GM12878 (cell line): ENCODE measurements around the gene IER3. TPM values are rescaled to one million over a fixed set of nuclear protein-coding genes. Genes with fewer than 3 reads are reported as not detected.

ENCODE experiments used
- ASH2L ChIP-seq: fragments of 300-600, 200-600 bp; sonication (generic); IDR thresholded peaks from 2 replicates; pipeline ENCODE4 v1.6.1; 2017; ENCODE audit warnings: low read depth, mild to moderate bottlenecking, borderline replicate concordance
- BCL11A ChIP-seq: IDR thresholded peaks from 2 replicates; pipeline ENCODE4 v1.6.1; 2011; ENCODE audit warnings: low read depth, low read length
- CHD1 ChIP-seq: IDR thresholded peaks from 2 replicates; pipeline ENCODE4 v1.6.1; 2012; ENCODE audit warnings: low read depth, low read length, improper control_type of control experiment
- FOS ChIP-seq: IDR thresholded peaks from 3 replicates; pipeline ENCODE4 v1.6.1; 2011; ENCODE audit warnings: borderline replicate concordance; ENCODE audit not compliant: insufficient read length; ENCODE audit errors: extremely low read depth
- HCFC1 ChIP-seq: fragments of 150-350 bp; IDR thresholded peaks from 2 replicates; pipeline ENCODE4 v1.6.1; 2014; ENCODE audit warnings: low read length
- HDAC6 ChIP-seq: fragments of 200-600 bp; sonication (generic); IDR thresholded peaks from one replicate; pipeline ENCODE4 v1.8.0; 2017; ENCODE audit warnings: antibody characterized with exemption; ENCODE audit not compliant: unreplicated experiment
- HDGF ChIP-seq: fragments of 450-650 bp; IDR thresholded peaks from 2 replicates; pipeline ENCODE4 v1.6.1; 2016; ENCODE audit warnings: antibody characterized with exemption
- JUND ChIP-seq: IDR thresholded peaks from 2 replicates; pipeline ENCODE4 v1.6.1; 2012; ENCODE audit warnings: low read depth, mild to moderate bottlenecking, low read length, improper control_type of control experiment, moderate library complexity
- KAT2A ChIP-seq: conservative IDR thresholded peaks from 2 replicates; pipeline ENCODE4 v1.6.1; 2011; ENCODE audit warnings: low read depth, low read length; ENCODE audit not compliant: control insufficient read depth
- MXI1 ChIP-seq: fragments of 150-350 bp; IDR thresholded peaks from 2 replicates; pipeline ENCODE4 v1.6.1; 2011; ENCODE audit warnings: low read depth, mild to moderate bottlenecking, inconsistent platforms, low read length, improper control_type of control experiment
- RAD21 ChIP-seq: IDR thresholded peaks from 2 replicates; pipeline ENCODE4 v1.6.1; 2011; ENCODE audit warnings: mild to moderate bottlenecking, low read depth, low read length, moderate library complexity; ENCODE audit not compliant: insufficient read depth
- RB1 ChIP-seq: fragments of 450-650 bp; formaldehyde crosslinking; IDR thresholded peaks from 2 replicates; pipeline ENCODE4 v1.6.1; 2017; ENCODE audit warnings: mild to moderate bottlenecking, borderline replicate concordance
- RBBP5 ChIP-seq: fragments of 200-600 bp; sonication (generic); conservative IDR thresholded peaks from 2 replicates; pipeline ENCODE4 v1.6.1; 2016
- TBL1XR1 ChIP-seq: IDR thresholded peaks from 2 replicates; pipeline ENCODE4 v1.6.1; 2012; ENCODE audit warnings: low read depth, low read length, improper control_type of control experiment
- ZNF274 ChIP-seq: IDR thresholded peaks from one replicate; pipeline ENCODE4 v1.8.0; 2011; ENCODE audit not compliant: insufficient read length, insufficient read depth
- ZNF622 ChIP-seq: fragments of 450-650 bp; IDR thresholded peaks from 2 replicates; pipeline ENCODE4 v1.6.1; 2017; ENCODE audit warnings: mild to moderate bottlenecking, inconsistent platforms
- polyA plus RNA-seq, 11 experiments: library from polyadenylated mRNA; depleted of rRNA in 4 of 11; unstranded in 6 of 11; stranded (reverse) in 5 of 11; fragments of >200 nt; fragmentation: Nextera tagmentation in 4 of 11; fragmentation: Illumina TruSeq in 1 of 11; extraction: Ambion mirVana in 4 of 11; extraction: Trizol in 1 of 11; gene quantifications; 1 replicate in 1 of 11; 2 replicates in 10 of 11; pipeline versions ENCODE4 v1.2.1 to v1.2.3, GENCODE V29; 2011 to 2016; ENCODE audit warnings: inconsistent platforms in 2 of 11, missing spikeins in 2 of 11, low read depth in 1 of 11
- total RNA-seq, 4 experiments: library from RNA; depleted of rRNA in 3 of 4; stranded (reverse); fragments of >200 nt in 3 of 4; fragmentation: Illumina TruSeq in 1 of 4; extraction: Trizol in 1 of 4; gene quantifications; 2 replicates each; pipeline versions ENCODE4 v1.2.1 to v1.2.3, GENCODE V29; 2013 to 2021
- TF ChIP-seq, protein P1 (sequence below): fragments of 450-650 bp; IDR thresholded peaks from 2 replicates; pipeline ENCODE4 v1.6.1; 2017; ENCODE audit warnings: mild to moderate bottlenecking
- TF ChIP-seq, protein P2 (sequence below): IDR thresholded peaks from 2 replicates; pipeline ENCODE4 v1.6.1; 2012; ENCODE audit warnings: low read length, inconsistent platforms
- TF ChIP-seq, protein P3 (sequence below): fragments of 450-650 bp; formaldehyde crosslinking; IDR thresholded peaks from 2 replicates; pipeline ENCODE4 v1.5.0; 2022; ENCODE audit warnings: mild to moderate bottlenecking, missing genetic modification characterization
- TF ChIP-seq, protein P4 (sequence below): fragments of 450-650 bp; IDR thresholded peaks from 2 replicates; pipeline ENCODE4 v1.6.1; 2017; ENCODE audit warnings: mild to moderate bottlenecking, low read depth, inconsistent platforms; ENCODE audit not compliant: poor library complexity, severe bottlenecking

Gene IER3
- total and polyA plus RNA-seq, 10 of the 15 experiments (the other 5 are each of a cell fraction or from before 2014, with no cell fraction given), result 1.9 to 100 (median 32.3) TPM

DNA sequence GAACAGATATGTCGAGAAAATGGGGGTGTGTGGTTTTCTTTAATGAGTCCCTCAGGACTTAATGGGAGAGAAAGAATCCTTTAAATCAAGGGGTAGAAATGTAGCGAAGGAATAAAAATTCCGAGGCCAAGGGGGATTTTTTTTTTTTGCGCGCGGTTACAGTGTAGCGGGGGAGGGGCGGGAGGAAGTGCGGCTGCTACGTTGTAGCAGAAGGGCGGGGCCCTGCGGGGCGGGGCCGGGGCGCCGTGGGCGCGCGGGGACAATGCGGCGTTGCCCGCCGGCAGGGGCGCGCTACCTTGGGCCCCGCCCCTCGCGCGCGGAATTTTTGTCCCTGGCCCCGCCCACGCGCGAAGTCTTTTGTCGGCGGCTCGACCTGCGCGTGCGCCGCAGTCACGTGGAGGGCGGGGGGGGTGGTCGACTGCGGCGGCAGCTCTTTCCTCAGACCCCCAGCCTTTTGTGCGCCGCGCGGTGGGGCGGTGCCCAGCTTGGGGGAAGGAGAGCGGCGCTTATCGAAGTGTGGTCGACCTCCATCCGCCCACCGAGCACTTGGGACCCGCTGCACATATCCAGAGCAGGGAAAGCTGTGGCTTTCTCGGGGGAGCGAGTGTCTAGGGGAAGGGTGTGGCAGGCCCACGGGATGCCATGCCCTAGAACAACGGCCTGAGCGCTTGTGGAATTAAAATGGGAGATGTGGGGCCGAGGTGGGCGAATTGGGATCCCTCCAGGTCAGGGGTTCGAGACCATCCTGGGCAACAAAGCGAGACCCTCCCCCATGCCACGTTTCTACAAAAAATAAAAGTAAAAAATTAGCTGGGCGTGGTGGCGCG is 22.9 kb downstream of the IER3 start (continued):
- TF ChIP-seq, protein P1, sequence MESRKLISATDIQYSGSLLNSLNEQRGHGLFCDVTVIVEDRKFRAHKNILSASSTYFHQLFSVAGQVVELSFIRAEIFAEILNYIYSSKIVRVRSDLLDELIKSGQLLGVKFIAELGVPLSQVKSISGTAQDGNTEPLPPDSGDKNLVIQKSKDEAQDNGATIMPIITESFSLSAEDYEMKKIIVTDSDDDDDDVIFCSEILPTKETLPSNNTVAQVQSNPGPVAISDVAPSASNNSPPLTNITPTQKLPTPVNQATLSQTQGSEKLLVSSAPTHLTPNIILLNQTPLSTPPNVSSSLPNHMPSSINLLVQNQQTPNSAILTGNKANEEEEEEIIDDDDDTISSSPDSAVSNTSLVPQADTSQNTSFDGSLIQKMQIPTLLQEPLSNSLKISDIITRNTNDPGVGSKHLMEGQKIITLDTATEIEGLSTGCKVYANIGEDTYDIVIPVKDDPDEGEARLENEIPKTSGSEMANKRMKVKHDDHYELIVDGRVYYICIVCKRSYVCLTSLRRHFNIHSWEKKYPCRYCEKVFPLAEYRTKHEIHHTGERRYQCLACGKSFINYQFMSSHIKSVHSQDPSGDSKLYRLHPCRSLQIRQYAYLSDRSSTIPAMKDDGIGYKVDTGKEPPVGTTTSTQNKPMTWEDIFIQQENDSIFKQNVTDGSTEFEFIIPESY, result no peak
- no peak for TF ChIP-seq ASH2L
- no peak for TF ChIP-seq HDAC6
- 0 out of 2 replicates have a peak, but pooled peaks have one; percentile 51 for TF ChIP-seq RB1
- TF ChIP-seq RBBP5, result no peak
- 0 out of 2 replicates have a peak, but pooled peaks have one; percentile 29 for TF ChIP-seq CHD1
- TF ChIP-seq BCL11A, result no peak
- TF ChIP-seq, protein P2, sequence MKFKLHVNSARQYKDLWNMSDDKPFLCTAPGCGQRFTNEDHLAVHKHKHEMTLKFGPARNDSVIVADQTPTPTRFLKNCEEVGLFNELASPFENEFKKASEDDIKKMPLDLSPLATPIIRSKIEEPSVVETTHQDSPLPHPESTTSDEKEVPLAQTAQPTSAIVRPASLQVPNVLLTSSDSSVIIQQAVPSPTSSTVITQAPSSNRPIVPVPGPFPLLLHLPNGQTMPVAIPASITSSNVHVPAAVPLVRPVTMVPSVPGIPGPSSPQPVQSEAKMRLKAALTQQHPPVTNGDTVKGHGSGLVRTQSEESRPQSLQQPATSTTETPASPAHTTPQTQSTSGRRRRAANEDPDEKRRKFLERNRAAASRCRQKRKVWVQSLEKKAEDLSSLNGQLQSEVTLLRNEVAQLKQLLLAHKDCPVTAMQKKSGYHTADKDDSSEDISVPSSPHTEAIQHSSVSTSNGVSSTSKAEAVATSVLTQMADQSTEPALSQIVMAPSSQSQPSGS, result no peak
- no peak; the same call in 1 of the 2 replicates for TF ChIP-seq HCFC1
- 0 out of 2 replicates have a peak, but pooled peaks have one; percentile 21 for TF ChIP-seq HDGF
- no peak for TF ChIP-seq TBL1XR1
- TF ChIP-seq, protein P3, sequence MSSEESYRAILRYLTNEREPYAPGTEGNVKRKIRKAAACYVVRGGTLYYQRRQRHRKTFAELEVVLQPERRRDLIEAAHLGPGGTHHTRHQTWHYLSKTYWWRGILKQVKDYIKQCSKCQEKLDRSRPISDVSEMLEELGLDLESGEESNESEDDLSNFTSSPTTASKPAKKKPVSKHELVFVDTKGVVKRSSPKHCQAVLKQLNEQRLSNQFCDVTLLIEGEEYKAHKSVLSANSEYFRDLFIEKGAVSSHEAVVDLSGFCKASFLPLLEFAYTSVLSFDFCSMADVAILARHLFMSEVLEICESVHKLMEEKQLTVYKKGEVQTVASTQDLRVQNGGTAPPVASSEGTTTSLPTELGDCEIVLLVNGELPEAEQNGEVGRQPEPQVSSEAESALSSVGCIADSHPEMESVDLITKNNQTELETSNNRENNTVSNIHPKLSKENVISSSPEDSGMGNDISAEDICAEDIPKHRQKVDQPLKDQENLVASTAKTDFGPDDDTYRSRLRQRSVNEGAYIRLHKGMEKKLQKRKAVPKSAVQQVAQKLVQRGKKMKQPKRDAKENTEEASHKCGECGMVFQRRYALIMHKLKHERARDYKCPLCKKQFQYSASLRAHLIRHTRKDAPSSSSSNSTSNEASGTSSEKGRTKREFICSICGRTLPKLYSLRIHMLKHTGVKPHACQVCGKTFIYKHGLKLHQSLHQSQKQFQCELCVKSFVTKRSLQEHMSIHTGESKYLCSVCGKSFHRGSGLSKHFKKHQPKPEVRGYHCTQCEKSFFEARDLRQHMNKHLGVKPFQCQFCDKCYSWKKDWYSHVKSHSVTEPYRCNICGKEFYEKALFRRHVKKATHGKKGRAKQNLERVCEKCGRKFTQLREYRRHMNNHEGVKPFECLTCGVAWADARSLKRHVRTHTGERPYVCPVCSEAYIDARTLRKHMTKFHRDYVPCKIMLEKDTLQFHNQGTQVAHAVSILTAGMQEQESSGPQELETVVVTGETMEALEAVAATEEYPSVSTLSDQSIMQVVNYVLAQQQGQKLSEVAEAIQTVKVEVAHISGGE, result no peak
- TF ChIP-seq ZNF274, result no peak
- TF ChIP-seq MXI1, result peak; percentile 88
- no peak for TF ChIP-seq FOS
- TF ChIP-seq, protein P4, sequence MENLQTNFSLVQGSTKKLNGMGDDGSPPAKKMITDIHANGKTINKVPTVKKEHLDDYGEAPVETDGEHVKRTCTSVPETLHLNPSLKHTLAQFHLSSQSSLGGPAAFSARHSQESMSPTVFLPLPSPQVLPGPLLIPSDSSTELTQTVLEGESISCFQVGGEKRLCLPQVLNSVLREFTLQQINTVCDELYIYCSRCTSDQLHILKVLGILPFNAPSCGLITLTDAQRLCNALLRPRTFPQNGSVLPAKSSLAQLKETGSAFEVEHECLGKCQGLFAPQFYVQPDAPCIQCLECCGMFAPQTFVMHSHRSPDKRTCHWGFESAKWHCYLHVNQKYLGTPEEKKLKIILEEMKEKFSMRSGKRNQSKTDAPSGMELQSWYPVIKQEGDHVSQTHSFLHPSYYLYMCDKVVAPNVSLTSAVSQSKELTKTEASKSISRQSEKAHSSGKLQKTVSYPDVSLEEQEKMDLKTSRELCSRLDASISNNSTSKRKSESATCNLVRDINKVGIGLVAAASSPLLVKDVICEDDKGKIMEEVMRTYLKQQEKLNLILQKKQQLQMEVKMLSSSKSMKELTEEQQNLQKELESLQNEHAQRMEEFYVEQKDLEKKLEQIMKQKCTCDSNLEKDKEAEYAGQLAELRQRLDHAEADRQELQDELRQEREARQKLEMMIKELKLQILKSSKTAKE, result no peak
- TF ChIP-seq JUND, result no peak
- no peak for TF ChIP-seq KAT2A
- no peak for TF ChIP-seq ZNF622
- no peak for TF ChIP-seq RAD21
